ENCODE results near the gene PHF21A.
"Not testable (repeated sequence)": the region's sequence is repeated elsewhere in the genome, so short reads cannot be mapped to it uniquely, and the experiment has no call there.

PHF21A gene

DNA sequence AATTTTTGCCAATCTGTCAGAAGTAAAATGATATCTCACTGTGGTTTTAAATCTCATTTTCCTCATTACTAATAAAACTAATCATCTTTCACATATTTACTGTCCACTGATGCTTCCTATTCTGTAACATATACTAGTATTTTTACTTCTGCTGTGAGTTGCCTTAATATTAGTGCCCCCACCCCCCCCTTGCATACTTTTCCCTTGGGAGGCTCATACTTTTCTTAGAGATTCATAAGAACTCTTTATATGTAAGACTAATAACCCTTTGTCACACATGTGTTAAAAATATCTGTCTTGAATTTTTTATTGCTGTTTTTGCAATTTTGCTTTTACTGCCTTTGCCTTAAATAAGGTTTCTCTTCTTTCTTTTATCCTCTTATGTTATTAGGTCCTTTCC lies 87.2 kb downstream of the PHF21A start:
- DNase-seq = peak; percentile 20

GRCh38 chr11:46026606-46027293 lies 94.5 kb downstream of the PHF21A start:
- peak; percentile 68 for DNase-seq

- DNase-seq = no peak
These were observed 101.1 kb downstream of the PHF21A start for GRCh38 chr11:46020084-46020599.

GRCh38 chr11:46018651-46019050 lies 102.6 kb downstream of the PHF21A start:
- DNase-seq = no peak

DNA sequence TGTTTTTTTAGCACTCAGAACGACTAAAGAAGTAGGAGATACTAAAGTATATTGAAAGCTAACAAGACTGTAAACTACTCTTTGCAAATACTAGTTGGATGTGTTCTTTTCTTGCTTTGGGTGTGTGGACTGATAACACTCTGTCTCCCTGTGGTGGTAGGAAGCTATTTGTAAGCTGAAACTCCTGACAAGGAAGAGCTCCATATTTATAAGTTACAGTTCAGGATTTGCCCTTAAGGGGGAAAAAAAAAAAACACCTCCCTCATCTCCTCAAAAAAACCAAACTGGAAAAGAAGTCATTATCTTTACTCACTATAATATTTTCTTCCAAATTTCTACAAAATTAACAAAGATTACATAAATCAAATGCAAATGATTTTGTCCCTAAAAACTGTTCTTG lies 103.9 kb downstream of the PHF21A start:
- DNase-seq = no peak

DNA sequence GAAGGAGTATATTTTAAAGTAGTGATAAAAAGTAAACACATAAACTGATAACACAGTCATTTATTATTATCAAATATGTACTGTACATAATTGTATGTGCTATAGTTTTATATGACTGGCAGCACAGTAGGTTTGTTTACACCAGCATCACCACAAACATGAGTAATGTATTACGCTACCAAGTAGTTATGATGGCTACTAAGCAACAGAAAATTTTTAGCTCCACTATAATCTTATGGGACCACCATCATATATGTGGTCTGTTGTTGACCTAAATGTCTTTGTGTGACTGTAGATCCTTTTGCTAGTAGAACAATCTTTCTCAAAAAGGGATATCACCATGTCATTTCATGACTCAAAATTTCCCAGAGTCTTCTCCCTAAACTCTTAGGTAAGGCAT lies 105.3 kb downstream of the PHF21A start:
- DNase-seq = no peak

GRCh38 chr11:46014168-46014567 lies 107.1 kb downstream of the PHF21A start:
- DNase-seq = not testable (repeated sequence)

GRCh38 chr11:46012185-46012584 lies 109.1 kb downstream of the PHF21A start:
- DNase-seq = no peak

DNA sequence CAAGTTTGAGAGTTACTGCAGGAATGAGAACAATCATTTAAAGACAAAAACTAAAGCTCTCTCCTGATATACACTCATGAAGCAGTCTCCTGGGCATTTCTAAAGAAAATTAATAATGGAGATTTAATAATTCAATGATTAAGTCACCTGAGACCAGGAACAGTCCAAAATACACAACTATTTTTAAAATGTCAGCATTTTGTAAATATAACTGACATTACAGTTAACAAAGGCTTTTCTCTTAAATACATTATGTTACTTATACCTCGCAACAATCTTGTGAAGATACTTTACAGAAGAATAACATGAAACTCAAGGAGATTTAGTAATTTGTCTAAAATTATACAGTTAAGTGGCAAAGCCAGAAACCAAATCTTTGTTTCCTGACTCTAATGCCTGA lies 111.2 kb downstream of the PHF21A start:
- no peak for DNase-seq

GRCh38 chr11:46009647-46010046 lies 111.6 kb downstream of the PHF21A start:
- DNase-seq = peak; percentile 22

GRCh38 chr11:46006418-46007070 lies 114.7 kb downstream of the PHF21A start:
- DNase-seq = peak; percentile 75

DNA sequence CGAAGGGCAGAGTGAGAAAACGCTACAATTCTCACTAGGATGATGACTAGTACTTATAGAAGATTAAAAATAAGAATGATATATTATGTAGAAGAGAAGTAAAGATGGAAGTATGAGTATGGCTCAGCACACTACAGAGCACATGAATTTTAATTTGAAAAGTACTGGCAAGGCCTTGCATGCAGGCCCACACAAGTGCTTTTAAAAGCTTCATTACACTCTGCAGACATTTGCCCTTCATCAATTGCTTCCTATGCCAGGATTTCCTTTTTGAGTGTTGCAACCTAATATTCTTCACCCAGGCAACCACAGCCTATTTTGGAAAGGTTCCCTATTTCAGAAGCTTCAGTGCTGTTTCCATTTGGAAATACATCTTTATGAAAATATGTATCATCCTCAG lies 117.7 kb downstream of the PHF21A start:
- peak; percentile 45 for DNase-seq

DNA sequence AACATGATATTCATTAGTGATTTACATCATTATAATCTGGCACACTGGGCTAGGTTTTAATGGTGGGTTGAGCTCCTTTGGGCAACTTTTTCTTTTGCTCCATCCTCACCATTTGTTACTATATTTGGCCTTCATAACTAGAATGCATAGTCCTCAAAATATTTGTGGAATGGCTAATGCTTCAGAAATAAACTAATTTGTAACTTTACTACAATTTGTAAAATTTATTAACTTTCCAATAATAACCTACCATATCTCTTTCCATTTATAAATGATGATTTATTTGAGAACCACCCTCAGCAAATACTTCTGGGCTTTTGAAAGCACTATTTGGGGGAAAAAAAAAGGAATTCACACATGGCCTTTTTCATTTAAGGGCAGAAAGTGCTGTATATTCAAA lies 119.1 kb downstream of the PHF21A start:
- DNase-seq = peak; percentile 27

DNA sequence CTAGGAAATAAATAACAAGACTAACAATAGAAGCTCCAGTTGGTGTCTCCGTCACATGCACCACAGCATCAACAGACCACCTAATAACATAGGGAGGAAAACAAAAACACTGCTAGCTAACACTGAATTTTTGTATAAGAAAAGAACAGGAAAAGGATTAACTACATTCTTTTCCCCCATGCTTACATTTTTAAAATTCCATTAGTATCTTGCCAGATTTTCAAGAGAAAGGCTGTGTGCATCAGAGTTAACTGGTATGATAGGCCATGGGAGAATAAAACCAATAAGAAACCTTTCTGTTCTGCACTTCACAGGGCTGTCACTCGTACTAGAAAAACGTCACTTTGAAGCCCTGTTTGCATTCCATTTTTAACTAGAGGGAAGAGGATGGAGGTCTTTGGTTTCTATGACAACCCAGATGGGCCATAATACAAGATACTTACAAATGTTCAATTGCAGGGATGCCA lies 119.8 kb downstream of the PHF21A start:
- DNase-seq = peak; percentile 77

- DNase-seq = no peak
These were observed 123.7 kb downstream of the PHF21A start for GRCh38 chr11:45997599-45997998.

DNA sequence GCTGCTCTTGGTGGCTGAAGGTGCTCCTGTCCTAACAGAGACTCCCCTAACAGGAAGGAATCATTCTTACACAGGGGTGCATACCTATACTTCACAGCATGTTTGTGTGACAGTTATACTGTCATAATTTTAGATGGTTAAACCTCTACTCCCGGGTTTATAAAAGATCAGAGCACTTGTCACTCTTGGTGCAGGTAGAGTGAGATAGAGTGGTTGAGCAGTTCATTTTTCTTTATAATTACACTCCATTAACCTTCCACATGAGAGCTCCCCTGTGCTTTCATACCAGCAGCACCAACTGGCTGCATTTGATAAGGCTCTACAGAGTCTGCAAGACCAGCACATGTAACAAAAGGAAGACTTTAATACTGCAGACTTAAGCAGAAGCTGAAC lies 125.9 kb downstream of the PHF21A start:
- no peak for DNase-seq

DNA sequence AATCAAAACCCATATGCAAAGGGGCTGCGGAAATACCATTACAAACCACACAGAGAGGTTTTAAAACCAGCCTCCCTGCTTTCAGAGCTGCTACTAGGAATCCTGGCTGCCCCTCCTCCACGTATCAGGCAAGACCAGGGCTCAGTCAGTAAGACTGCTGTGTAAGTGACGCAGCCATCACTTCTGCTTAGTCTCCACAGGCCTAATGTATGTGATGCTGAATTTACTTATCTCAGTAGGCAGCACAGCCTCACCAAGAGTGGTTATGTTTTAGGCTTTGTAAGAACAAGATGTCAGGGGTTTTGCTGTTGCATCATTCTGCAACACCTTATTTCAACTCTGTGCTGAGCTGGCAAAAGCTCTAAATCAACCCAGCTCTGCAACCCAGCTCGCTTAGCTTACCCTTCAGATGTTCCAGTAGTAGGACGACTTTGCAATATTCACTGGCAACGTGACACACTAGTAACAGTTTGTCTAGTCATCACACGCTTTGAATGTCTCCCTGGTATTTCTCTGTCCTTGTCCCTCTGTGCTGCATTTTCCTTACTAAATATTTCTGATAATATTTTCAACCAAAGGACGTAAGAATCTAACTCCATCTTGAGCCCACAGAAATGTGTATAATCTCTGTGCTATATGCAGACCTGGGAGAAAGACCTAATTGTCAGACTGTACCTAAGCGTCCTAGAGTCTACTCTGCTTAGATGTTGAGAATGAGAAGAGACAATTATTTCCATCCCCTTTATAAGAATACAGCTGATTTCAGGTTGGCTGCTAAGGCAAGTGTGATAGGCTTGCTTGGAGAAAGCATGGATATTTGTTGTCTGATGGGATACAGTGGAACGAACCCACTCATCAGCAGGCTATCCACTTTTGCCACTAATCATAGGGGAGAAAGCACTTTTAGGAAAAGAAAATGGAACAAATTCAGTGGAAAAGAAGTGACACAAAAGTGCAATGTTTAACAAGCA lies 126.6 kb downstream of the PHF21A start:
- peak; percentile 89 for DNase-seq

DNA sequence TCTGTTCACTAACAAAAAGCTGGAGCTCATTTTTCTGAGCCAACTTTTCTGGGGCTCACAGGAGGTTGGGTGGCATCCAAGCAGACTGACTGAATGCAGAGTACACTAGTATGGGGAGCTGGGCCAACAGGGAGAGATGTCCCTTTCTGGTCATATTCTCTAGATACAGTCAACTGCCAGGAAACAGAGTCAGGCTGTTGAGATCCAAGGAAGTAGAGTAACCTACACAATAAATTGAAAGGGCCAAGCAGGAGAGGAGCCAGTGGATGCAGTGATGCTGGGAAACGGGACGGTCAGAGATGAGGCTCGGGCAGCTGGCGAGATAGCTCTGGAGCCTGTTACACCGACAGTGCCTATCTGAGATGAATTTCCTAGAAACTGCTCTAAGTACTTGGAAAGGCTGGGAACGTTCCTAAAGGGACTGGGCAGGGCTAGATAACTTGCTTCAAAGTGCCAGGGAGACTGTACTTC lies 127.7 kb downstream of the PHF21A start:
- peak; percentile 68 for DNase-seq

DNA sequence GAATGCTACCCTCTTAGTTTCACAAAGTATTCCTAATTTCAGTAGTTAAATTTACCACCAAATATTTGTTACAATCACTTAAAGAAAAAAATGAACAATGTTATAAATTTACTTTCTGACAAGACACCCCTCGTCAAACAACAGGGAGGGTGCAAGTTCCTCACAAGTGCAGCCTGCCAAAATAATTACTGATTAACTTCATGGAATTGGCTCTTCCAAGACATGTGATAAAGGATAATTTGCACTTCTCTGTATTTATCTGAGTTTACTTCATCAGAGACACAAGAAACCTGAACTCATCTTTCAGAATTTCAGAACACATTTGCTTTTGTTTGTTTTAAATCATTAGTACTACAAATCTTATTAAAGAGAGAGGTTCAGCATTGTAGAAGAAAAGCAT lies 132.3 kb downstream of the PHF21A start:
- no peak for DNase-seq

DNA sequence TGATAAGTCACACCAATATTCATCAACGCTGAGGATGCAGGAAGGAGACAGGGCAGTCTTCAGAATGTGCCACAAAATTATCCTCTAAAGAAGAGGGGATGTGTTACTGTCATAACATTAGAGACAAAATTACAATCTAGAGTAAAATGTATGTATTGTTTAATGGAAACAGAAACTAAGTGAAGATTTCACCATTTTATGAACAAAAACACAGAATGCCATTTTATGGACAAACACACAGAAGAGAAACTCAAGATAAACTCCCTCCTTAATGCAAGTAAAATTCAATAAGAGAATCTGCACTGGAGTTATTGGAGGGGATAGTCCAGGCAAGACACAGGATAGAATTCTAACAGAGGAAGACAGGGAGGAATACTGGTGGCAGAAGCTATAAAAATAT lies 136.0 kb downstream of the PHF21A start:
- DNase-seq = no peak

- DNase-seq = peak; percentile 9
These were observed 137.1 kb downstream of the PHF21A start for GRCh38 chr11:45984192-45984591.

- DNase-seq = no peak
These were observed 137.8 kb downstream of the PHF21A start for GRCh38 chr11:45983471-45983845.

Measured in fibroblast of skin of abdomen (primary cell).